Naive B cell (primary cell): ENCODE measurements around the gene TSNAXIP1. TPM values are rescaled to one million over a fixed set of nuclear protein-coding genes. Genes with fewer than 3 reads are reported as not detected.

Experiments
- ATAC-seq, 2 donors: fragments of 150-1000 bp; cut with Tn5 transposase; 2 replicates each; pipeline ENCODE4 v1.10.0; 2021; ENCODE audit warnings: low read depth in 2 of 2, mild to moderate bottlenecking in 2 of 2, moderate library complexity in 2 of 2
- DNase-seq: peaks from one replicate; pipeline ENCODE4 v3.0.0; 2022
- H3K27ac Mint-ChIP-seq, 6 donors: one replicate each; pipeline ENCODE4 v1.8.0; 2020 to 2022; ENCODE audit warnings: mild to moderate bottlenecking in 6 of 6, mixed read lengths in 6 of 6, moderate library complexity in 5 of 6, inconsistent platforms in 2 of 6
- H3K27me3 Mint-ChIP-seq, 3 donors: one replicate each; pipeline ENCODE4 v1.8.0; 2021 to 2022; ENCODE audit warnings: mixed read lengths in 3 of 3, mild to moderate bottlenecking in 1 of 3
- H3K36me3 Mint-ChIP-seq, 2 donors: one replicate each; pipeline ENCODE4 v1.8.0; 2020 to 2022; ENCODE audit warnings: mixed read lengths in 2 of 2, inconsistent platforms in 1 of 2, mild to moderate bottlenecking in 1 of 2
- H3K4me1 Mint-ChIP-seq, 3 donors: one replicate each; pipeline ENCODE4 v1.8.0; 2020 to 2022; ENCODE audit warnings: mixed read lengths in 3 of 3, inconsistent platforms in 1 of 3, mild to moderate bottlenecking in 1 of 3, moderate library complexity in 1 of 3
- H3K4me3 Mint-ChIP-seq, 8 donors: one replicate each; pipeline ENCODE4 v1.8.0; 2020 to 2022; ENCODE audit warnings: mild to moderate bottlenecking in 8 of 8, mixed read lengths in 8 of 8, moderate library complexity in 8 of 8, inconsistent platforms in 2 of 8
- H3K9me3 Mint-ChIP-seq, 7 donors: one replicate each; pipeline ENCODE4 v1.8.0; 2020 to 2022; ENCODE audit warnings: mixed read lengths in 7 of 7, mild to moderate bottlenecking in 5 of 7, inconsistent platforms in 2 of 7, moderate library complexity in 1 of 7
- polyA plus RNA-seq, 6 donors: library from polyadenylated mRNA; unstranded; fragments of 300-500 nt; fragmentation: Illumina TruSeq; gene quantifications; one replicate each; pipeline ENCODE4 v1.2.3, GENCODE V29; 2021; ENCODE audit warnings: low read depth in 6 of 6

Gene TSNAXIP1
- polyA plus RNA-seq, 6 donors from 2014 or later: not detected

DNA sequence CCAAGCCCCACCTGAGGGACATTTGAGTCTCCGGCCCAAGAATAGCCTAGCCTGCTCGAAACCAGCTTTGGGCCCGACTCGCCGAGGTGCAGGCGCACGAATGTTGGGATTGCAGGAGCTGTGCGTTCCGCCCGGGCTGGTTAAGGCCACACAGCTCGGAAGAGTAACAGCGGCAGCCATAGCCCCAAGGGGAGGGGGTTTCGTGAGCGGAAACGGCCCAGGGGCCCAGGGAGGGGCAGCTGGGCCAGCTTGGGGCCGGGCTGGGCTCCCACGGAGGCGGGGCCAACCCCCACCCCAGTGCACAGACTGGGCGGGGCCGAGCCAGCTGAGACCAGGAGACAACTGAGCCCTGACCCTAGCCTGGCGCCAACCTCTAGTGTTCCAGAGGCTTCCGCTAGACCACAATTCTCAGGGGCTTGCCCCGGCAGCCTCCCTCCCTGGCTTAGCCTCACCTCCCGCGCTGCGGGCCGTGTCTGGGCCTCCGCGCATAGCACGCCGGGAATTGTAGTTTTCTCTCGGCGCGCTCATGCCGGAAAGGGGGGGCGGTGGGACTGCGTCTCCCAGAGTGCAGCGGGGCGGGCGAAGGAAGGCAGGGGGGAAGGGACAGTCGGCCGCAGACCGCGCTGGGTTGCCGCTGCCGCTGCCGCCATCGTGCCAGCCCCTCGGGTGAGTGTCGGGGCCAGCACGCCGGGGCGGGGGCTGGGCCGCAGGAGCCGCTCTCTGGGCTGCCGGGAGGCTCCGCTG lies 39.8 kb downstream of the TSNAXIP1 start, which contains the start of gene NUTF2:
NUTF2 (plus strand) TSS at position 614 of the 744 bp plus-strand sequence. CDS start 18,198 bp downstream, outside the sequence.
- H3K27me3 Mint-ChIP-seq: no peaks in the 10 kb centered on the region
- peak within 1 kb of the TSS; percentile 78 to 96 (median 94) for H3K27ac Mint-ChIP-seq
- H3K9me3 Mint-ChIP-seq: no peaks in the 10 kb centered on the region
- peak; percentile 97 for DNase-seq
- ATAC-seq: peak; percentile 66 to 68
- peaks cover 42 to 63% (median 44%) of the 10 kb centered on the region in 3 donors for H3K4me1 Mint-ChIP-seq
- peak within 1 kb of the TSS; percentile 88 to 96 (median 92) for H3K4me3 Mint-ChIP-seq
- H3K36me3 Mint-ChIP-seq: no peaks in the 10 kb centered on the region

DNA sequence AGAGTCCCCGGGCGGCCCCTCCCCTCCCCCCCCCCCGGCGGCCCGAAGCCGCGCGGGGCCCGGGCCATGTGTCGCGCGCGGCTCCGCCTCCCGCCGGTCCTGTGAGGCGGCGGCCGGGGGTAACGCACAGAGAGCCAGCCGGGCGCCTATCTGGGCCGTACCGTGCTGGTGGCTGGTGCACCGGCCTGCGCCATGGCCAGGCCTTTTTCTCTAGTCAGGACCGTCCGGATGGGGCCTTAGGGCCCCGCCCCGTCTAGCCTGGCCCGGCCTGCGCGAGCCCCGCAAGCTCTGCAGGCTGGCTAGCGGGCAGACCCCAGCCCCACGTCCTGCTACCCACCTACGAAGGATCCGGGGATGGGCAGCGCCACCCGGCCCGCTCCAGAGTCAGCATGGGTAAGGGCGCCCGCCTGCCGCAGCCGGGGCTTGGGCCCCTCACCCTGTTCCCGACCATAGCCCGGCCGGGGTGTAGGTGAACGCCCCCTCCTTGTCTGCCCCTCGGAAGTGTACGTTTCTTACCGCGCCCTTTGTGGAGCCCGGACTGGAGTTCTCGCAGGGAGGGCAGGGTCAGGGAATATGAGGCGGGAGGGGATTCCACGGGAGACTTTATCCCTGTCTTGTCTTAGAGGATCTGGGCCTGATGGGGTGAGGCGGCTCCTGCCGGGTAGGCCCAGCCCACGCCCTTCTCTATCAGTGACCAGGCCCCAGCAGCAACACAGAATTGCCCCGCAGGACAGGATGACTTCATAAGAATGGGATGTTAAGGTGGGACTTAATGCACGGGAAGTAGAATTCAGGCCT lies 40.6 kb downstream of the TSNAXIP1 start, which contains the start of gene CENPT:
CENPT (minus strand) TSS at position 630 of the 798 bp plus-strand sequence. CDS start 13,834 bp downstream, outside the sequence.
- peak within 1 kb of the TSS; percentile 88 to 96 (median 92) for H3K4me3 Mint-ChIP-seq
- ATAC-seq (peak; percentile 57 to 59), DNase-seq (no peak)
- H3K27me3 Mint-ChIP-seq: no peaks in the 10 kb centered on the region
- no peaks in the 10 kb centered on the region for H3K36me3 Mint-ChIP-seq
- no peaks in the 10 kb centered on the region for H3K9me3 Mint-ChIP-seq
- peaks cover 37 to 60% (median 41%) of the 10 kb centered on the region in 3 donors for H3K4me1 Mint-ChIP-seq
- peak within 1 kb of the TSS in 4 of 6 donors; percentile 78 to 94 (median 84) for H3K27ac Mint-ChIP-seq

GRCh38 chr16:67848118-67848517 lies 41.4 kb downstream of the TSNAXIP1 start:
- H3K27ac Mint-ChIP-seq: peak overlapping the region in 1 of 6 donors; percentile 61
- H3K27me3 Mint-ChIP-seq: no peaks in the 10 kb centered on the region
- H3K36me3 Mint-ChIP-seq: no peaks in the 10 kb centered on the region
- DNase-seq: no peak
- no peaks in the 10 kb centered on the region for H3K9me3 Mint-ChIP-seq
- H3K4me3 Mint-ChIP-seq: peak overlapping the region; percentile 74 to 96 (median 89)
- ATAC-seq: no peak
- peaks cover 31 to 54% (median 33%) of the 10 kb centered on the region in 3 donors for H3K4me1 Mint-ChIP-seq

DNA sequence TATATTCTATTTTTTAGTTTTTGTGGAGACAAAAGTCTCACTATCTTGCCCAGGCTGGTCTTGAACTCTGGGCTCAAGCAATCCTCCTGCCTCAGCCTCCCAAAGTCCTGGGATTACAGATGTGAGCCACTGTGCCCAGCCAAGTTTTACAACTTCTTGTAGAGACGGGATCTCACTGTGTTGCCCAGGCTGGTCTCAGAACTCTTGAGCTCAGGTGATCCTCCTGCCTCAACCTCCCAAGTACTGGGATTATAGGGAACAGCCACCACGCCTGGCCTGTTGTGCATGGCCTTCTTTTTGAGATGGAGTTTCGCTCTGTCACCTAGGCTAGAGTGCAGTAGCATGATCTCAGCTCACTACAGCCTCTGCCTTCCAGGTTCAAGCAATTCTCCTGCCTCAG lies 47.0 kb downstream of the TSNAXIP1 start:
- H3K27ac Mint-ChIP-seq: no peak overlapping the region
- H3K9me3 Mint-ChIP-seq: no peaks in the 10 kb centered on the region
- no peak for ATAC-seq
- H3K4me1 Mint-ChIP-seq: peaks cover 23 to 43% (median 25%) of the 10 kb centered on the region in 3 donors
- no peaks in the 10 kb centered on the region for H3K27me3 Mint-ChIP-seq
- DNase-seq: no peak
- no peak overlapping the region for H3K4me3 Mint-ChIP-seq
- H3K36me3 Mint-ChIP-seq: no peaks in the 10 kb centered on the region

- no peaks in the 10 kb centered on the region for H3K9me3 Mint-ChIP-seq
- peak overlapping the region in 1 of 6 donors; percentile 29 for H3K27ac Mint-ChIP-seq
- H3K4me1 Mint-ChIP-seq: peaks cover 21 to 33% (median 28%) of the 10 kb centered on the region in 3 donors
- DNase-seq: no peak
- no peaks in the 10 kb centered on the region for H3K27me3 Mint-ChIP-seq
- no peak for ATAC-seq
- H3K36me3 Mint-ChIP-seq: no peaks in the 10 kb centered on the region
- H3K4me3 Mint-ChIP-seq: no peak overlapping the region
These were observed 49.1 kb downstream of the TSNAXIP1 start for GRCh38 chr16:67855789-67856188.

GRCh38 chr16:67856927-67857546 lies 50.3 kb downstream of the TSNAXIP1 start:
- H3K9me3 Mint-ChIP-seq: no peaks in the 10 kb centered on the region
- DNase-seq (no peak), ATAC-seq (no peak)
- peak overlapping the region in 3 of 6 donors; percentile 17 to 52 (median 19) for H3K27ac Mint-ChIP-seq
- H3K4me1 Mint-ChIP-seq: peaks cover 25 to 38% (median 36%) of the 10 kb centered on the region in 3 donors
- H3K27me3 Mint-ChIP-seq: no peaks in the 10 kb centered on the region
- H3K36me3 Mint-ChIP-seq: no peaks in the 10 kb centered on the region
- H3K4me3 Mint-ChIP-seq: no peak overlapping the region

- DNase-seq: no peak
- Mint-ChIP-seq H3K4me1 (peaks cover 25 to 40% (median 36%) of the 10 kb centered on the region in 3 donors), H3K4me3 (peak overlapping the region in 1 of 8 donors; percentile 50), H3K27ac (peak overlapping the region in 2 of 6 donors; percentile 15 to 19), H3K9me3 (no peaks in the 10 kb centered on the region), H3K36me3 (no peaks in the 10 kb centered on the region), H3K27me3 (no peaks in the 10 kb centered on the region)
- ATAC-seq: peak in 1 of 2 donors; percentile 43
These were observed 51.0 kb downstream of the TSNAXIP1 start for GRCh38 chr16:67857547-67858233.

- H3K4me3 Mint-ChIP-seq: no peak overlapping the region
These were observed 51.8 kb downstream of the TSNAXIP1 start for GRCh38 chr16:67858500-67858899.

DNA sequence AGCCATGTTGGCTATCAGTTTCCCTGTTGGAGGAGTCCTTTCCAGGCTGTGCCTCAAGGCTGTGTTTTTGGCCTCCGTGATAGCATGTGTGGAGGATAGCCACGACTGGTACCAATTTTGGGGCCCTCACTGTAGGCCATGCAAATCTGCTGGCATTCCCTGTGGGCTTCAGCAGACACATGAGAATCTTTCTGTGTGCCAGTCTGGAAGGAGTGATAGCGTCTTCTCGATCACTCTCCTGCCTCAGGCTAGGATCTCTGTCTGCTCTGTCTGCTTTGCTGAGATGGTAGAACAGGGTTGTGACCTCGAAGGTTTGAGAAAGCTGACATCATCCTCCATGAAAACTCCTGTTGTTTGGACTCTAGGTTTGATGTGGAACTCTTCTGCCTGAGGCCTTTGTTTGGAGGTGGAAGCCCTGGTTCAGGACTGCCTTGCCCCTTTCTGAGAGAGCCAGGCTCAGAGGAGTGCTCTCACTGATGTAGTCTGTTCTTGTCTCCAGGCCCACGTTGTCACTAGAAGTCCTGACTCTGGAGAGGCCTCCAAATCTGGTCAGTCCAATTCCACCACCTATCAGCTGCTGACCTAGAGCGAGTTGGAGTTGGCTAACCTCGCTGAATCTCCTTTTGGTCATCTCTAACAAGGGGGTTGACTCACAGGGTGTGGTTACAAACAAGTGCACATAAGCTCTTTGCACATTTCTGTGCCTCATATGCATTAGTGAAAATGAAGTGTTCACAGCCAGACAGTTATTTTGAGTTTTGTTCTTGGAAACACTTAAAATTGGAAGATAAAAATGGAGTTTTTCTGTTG lies 54.1 kb downstream of the TSNAXIP1 start:
- H3K27me3 Mint-ChIP-seq: no peaks in the 10 kb centered on the region
- no peak overlapping the region for H3K4me3 Mint-ChIP-seq
- no peaks in the 10 kb centered on the region for H3K36me3 Mint-ChIP-seq
- peak overlapping the region in 1 of 6 donors; percentile 11 for H3K27ac Mint-ChIP-seq
- H3K4me1 Mint-ChIP-seq: peaks cover 25 to 40% (median 31%) of the 10 kb centered on the region in 3 donors
- ATAC-seq: no peak
- no peaks in the 10 kb centered on the region for H3K9me3 Mint-ChIP-seq
- DNase-seq: no peak

More at GRCh38 chr16:67858500-67858899, 51.8 kb downstream of the TSNAXIP1 start:
- Mint-ChIP-seq H3K4me1 (peaks cover 25 to 40% (median 36%) of the 10 kb centered on the region in 3 donors), H3K36me3 (no peaks in the 10 kb centered on the region), H3K27ac (peak overlapping the region in 3 of 6 donors; percentile 33 to 87 (median 80)), H3K9me3 (no peaks in the 10 kb centered on the region), H3K27me3 (no peaks in the 10 kb centered on the region)
- ATAC-seq (no peak), DNase-seq (no peak)

DNA sequence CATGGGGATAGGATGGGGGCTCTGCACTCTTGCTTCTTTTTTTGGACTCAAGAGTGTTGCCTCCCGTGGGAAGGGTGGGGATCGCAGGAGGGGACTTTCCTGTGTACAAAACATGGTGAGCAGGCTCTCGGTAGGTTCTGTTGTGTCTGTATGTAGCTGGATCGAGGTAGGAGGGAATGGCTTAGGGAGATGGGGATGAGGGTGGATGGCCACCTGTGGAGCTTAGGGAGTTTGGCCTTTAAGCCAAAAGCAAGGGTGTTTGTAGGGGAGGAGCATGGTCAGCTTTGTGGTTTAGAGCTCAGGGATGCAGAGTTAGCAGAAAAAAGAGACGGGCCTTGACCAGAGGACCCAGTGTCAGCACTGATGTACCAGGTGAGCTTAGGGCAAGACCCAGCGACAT lies 55.2 kb downstream of the TSNAXIP1 start:
- peak overlapping the region in 1 of 6 donors; percentile 60 for H3K27ac Mint-ChIP-seq
- peaks cover 23 to 37% (median 28%) of the 10 kb centered on the region in 3 donors for H3K4me1 Mint-ChIP-seq
- no peak for ATAC-seq

DNA sequence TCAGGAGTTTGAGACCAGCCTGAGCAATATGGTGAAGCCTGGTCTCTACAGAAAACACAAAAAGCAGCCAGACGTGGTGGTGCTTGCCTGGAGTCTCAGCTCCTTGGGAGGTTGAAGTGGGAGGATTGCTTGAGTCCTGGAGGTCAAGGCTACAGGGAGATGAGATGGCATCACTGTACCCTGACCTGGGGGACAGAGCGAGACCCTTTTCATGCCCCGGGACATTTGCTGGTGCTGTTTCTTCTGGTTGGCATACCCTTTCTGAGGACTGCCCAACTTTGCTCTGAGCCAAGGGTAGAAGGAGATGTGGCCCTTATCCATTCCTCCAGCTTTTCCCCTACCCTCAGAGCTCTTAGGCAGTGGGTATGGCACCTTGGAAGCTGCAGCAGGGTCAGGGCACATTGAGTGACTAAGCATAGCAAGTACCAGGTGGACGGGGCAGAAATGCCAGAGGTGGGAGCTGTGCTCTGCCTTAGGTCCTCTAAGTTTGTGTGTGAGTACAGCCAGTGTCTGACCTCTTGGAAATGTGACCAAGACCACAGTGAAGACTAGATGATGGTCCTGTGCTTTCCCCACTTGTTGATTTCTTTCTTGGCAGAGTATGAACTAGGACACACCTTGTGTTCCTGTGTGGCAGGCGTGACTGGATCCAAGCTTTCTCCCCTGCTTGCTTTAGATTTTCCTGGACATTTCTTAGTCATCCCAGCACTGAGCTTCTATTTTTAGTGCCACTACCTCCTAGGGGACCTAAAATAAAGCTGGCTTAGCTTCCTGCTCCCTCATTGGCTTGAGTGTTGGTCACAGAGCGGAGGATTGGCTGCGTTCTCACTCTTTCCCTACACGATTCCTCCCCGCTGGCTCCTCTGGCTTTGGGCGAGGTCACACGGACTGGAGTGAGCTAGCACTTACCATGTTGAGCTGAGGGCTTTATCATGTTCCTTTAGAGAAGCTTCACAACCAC lies 56.2 kb downstream of the TSNAXIP1 start:
- H3K9me3 Mint-ChIP-seq: no peaks in the 10 kb centered on the region
- H3K27ac Mint-ChIP-seq: peak overlapping the region in 1 of 6 donors; percentile 50
- no peak for ATAC-seq
- H3K36me3 Mint-ChIP-seq: no peaks in the 10 kb centered on the region
- no peaks in the 10 kb centered on the region for H3K27me3 Mint-ChIP-seq
- H3K4me3 Mint-ChIP-seq: no peak overlapping the region
- DNase-seq: no peak
- H3K4me1 Mint-ChIP-seq: peaks cover 13 to 27% (median 18%) of the 10 kb centered on the region in 3 donors

More for the DNA sequence above, 55.2 kb downstream of the TSNAXIP1 start:
- no peaks in the 10 kb centered on the region for H3K27me3 Mint-ChIP-seq
- DNase-seq: no peak
- H3K4me3 Mint-ChIP-seq: no peak overlapping the region
- H3K36me3 Mint-ChIP-seq: no peaks in the 10 kb centered on the region
- no peaks in the 10 kb centered on the region for H3K9me3 Mint-ChIP-seq
